HEK293 (cell line): ENCODE data around the gene CCL14.

Experiments
- CTCF ChIA-PET: fragments of 350-600 bp; formaldehyde crosslinking; extraction: SDS; loops from one replicate; lab custom pipeline; 2021; ENCODE audit warnings: antibody characterized with exemption; lab: Yijun Ruan, JAX
- POLR2A ChIA-PET: fragments of 300-600 bp; formaldehyde crosslinking; extraction: SDS; loops from one replicate; lab custom pipeline; 2020; ENCODE audit warnings: antibody characterized with exemption, inconsistent platforms; lab: Yijun Ruan, JAX
- H3K27ac ChIP-seq: fragments of 200-500 bp; sonication (Bioruptor generic); 2 replicates; pipeline ENCODE4 v1.5.1; 2014; ENCODE audit warnings: low read depth, low read length, control low read depth, inconsistent platforms; ENCODE audit errors: extremely low read depth
- H3K36me3 ChIP-seq, 2 experiments: fragments of 200-500 bp in 1 of 2; sonication (Bioruptor generic) in 1 of 2; 1 replicate in 1 of 2; 2 replicates in 1 of 2; pipeline ENCODE4 v1.5.1; 2014 to 2017; ENCODE audit warnings: inconsistent platforms in 2 of 2, low read length in 2 of 2; ENCODE audit not compliant: control insufficient read depth in 2 of 2, insufficient read depth in 1 of 2
- H3K4me1 ChIP-seq: fragments of 200-500 bp; sonication (Bioruptor generic); 2 replicates; pipeline ENCODE4 v1.5.1; 2014; ENCODE audit warnings: mild to moderate bottlenecking, low read length, inconsistent platforms; ENCODE audit not compliant: control insufficient read depth, insufficient read depth
- H3K4me3 ChIP-seq: 2 replicates; pipeline ENCODE4 v1.5.1; 2011; ENCODE audit warnings: low read depth, mild to moderate bottlenecking, control low read depth, low read length, moderate library complexity
- H3K9me3 ChIP-seq: fragments of 200-500 bp; sonication (Bioruptor generic); 2 replicates; pipeline ENCODE4 v1.5.1; 2014; ENCODE audit warnings: low read depth, low read length, inconsistent platforms; ENCODE audit not compliant: control insufficient read depth, insufficient read depth
- KLF8 ChIP-seq: fragments of 450-650 bp; formaldehyde crosslinking; IDR thresholded peaks from 2 replicates; pipeline ENCODE4 v1.5.1; 2016; ENCODE audit warnings: missing biosample characterization, missing genetic modification characterization
- PRDM1 ChIP-seq: fragments of 450-650 bp; formaldehyde crosslinking; IDR thresholded peaks from 2 replicates; pipeline ENCODE4; 2016; ENCODE audit warnings: missing biosample characterization, missing genetic modification characterization
- TCF7L2 ChIP-seq: IDR thresholded peaks from 2 replicates; pipeline ENCODE4 v1.6.1; 2011; ENCODE audit warnings: low read depth, mild to moderate bottlenecking, inconsistent platforms, low read length, moderate library complexity, borderline replicate concordance
- ZBTB10 ChIP-seq: fragments of 450-650 bp; formaldehyde crosslinking; IDR thresholded peaks from 2 replicates; pipeline ENCODE4 v1.5.1; 2016; ENCODE audit warnings: missing biosample characterization, missing genetic modification characterization
- ZBTB7A ChIP-seq: fragments of 450-650 bp; formaldehyde crosslinking; IDR thresholded peaks from 2 replicates; pipeline ENCODE4 v1.5.1; 2016; ENCODE audit warnings: low read depth, missing biosample characterization, missing genetic modification characterization
- ZIC2 ChIP-seq: fragments of 450-650 bp; formaldehyde crosslinking; IDR thresholded peaks from 2 replicates; pipeline ENCODE4 v1.5.1; 2016; ENCODE audit warnings: missing biosample characterization, missing genetic modification characterization
- ZNF112 ChIP-seq: fragments of 450-650 bp; formaldehyde crosslinking; IDR thresholded peaks from 2 replicates; pipeline ENCODE4 v1.5.0; 2017; ENCODE audit warnings: missing biosample characterization, missing genetic modification characterization
- ZNF146 ChIP-seq: fragments of 450-650 bp; formaldehyde crosslinking; IDR thresholded peaks from 2 replicates; pipeline ENCODE4 v1.5.1; 2016; ENCODE audit warnings: missing biosample characterization, missing genetic modification characterization
- ZNF157 ChIP-seq: fragments of 450-650 bp; formaldehyde crosslinking; IDR thresholded peaks from 2 replicates; pipeline ENCODE4 v1.5.1; 2016; ENCODE audit warnings: missing biosample characterization, missing genetic modification characterization
- ZNF169 ChIP-seq: fragments of 450-650 bp; formaldehyde crosslinking; IDR thresholded peaks from 2 replicates; pipeline ENCODE4 v1.5.1; 2016; ENCODE audit warnings: missing biosample characterization, missing genetic modification characterization
- ZNF175 ChIP-seq: fragments of 450-650 bp; formaldehyde crosslinking; IDR thresholded peaks from 2 replicates; pipeline ENCODE4 v1.5.1; 2016; ENCODE audit warnings: missing biosample characterization, missing genetic modification characterization
- ZNF18 ChIP-seq: fragments of 450-650 bp; formaldehyde crosslinking; IDR thresholded peaks from 2 replicates; pipeline ENCODE4 v1.5.1; 2016; ENCODE audit warnings: missing biosample characterization, missing genetic modification characterization
- ZNF211 ChIP-seq: fragments of 450-650 bp; formaldehyde crosslinking; IDR thresholded peaks from 2 replicates; pipeline ENCODE4 v1.5.1; 2016; ENCODE audit warnings: low read depth, missing biosample characterization, missing genetic modification characterization
- ZNF221 ChIP-seq: fragments of 450-650 bp; formaldehyde crosslinking; IDR thresholded peaks from 2 replicates; pipeline ENCODE4 v1.5.1; 2017; ENCODE audit warnings: missing biosample characterization, missing genetic modification characterization, borderline replicate concordance
- ZNF292 ChIP-seq: fragments of 450-650 bp; formaldehyde crosslinking; IDR thresholded peaks from 2 replicates; pipeline ENCODE4 v1.5.1; 2016; ENCODE audit warnings: low read depth, missing biosample characterization, missing genetic modification characterization, borderline replicate concordance
- ZNF354C ChIP-seq: fragments of 450-650 bp; formaldehyde crosslinking; IDR thresholded peaks from 2 replicates; pipeline ENCODE4 v1.5.1; 2016; ENCODE audit warnings: missing biosample characterization, missing genetic modification characterization, low read depth, borderline replicate concordance
- ZNF391 ChIP-seq: fragments of 450-650 bp; formaldehyde crosslinking; IDR thresholded peaks from 2 replicates; pipeline ENCODE4 v1.5.1; 2016; ENCODE audit warnings: low read depth, missing biosample characterization, missing genetic modification characterization, borderline replicate concordance
- ZNF416 ChIP-seq: fragments of 450-650 bp; formaldehyde crosslinking; IDR thresholded peaks from 2 replicates; pipeline ENCODE4 v1.5.1; 2016; ENCODE audit warnings: missing biosample characterization, missing genetic modification characterization
- ZNF501 ChIP-seq: fragments of 450-650 bp; formaldehyde crosslinking; IDR thresholded peaks from 2 replicates; pipeline ENCODE4 v1.5.1; 2016; ENCODE audit warnings: missing biosample characterization, missing genetic modification characterization
- ZNF548 ChIP-seq: fragments of 450-650 bp; formaldehyde crosslinking; IDR thresholded peaks from 2 replicates; pipeline ENCODE4 v1.5.1; 2016; ENCODE audit warnings: missing biosample characterization, missing genetic modification characterization
- ZNF555 ChIP-seq: fragments of 450-650 bp; formaldehyde crosslinking; conservative IDR thresholded peaks from 2 replicates; pipeline ENCODE4 v1.5.1; 2017; ENCODE audit warnings: missing biosample characterization, mild to moderate bottlenecking, missing genetic modification characterization, inconsistent platforms
- ZNF585B ChIP-seq: fragments of 450-650 bp; formaldehyde crosslinking; IDR thresholded peaks from 2 replicates; pipeline ENCODE4 v1.5.1; 2016; ENCODE audit warnings: missing biosample characterization, missing genetic modification characterization
- ZNF670 ChIP-seq: fragments of 450-650 bp; formaldehyde crosslinking; IDR thresholded peaks from 2 replicates; pipeline ENCODE4 v1.5.1; 2016; ENCODE audit warnings: missing biosample characterization, missing genetic modification characterization, low read depth
- ZNF677 ChIP-seq: fragments of 450-650 bp; IDR thresholded peaks from 2 replicates; pipeline ENCODE4 v1.5.0; 2018; ENCODE audit warnings: missing biosample characterization, mild to moderate bottlenecking, missing genetic modification characterization, moderate library complexity
- ZNF747 ChIP-seq: fragments of 450-650 bp; formaldehyde crosslinking; IDR thresholded peaks from 2 replicates; pipeline ENCODE4 v1.5.1; 2016; ENCODE audit warnings: missing biosample characterization, missing genetic modification characterization
- ZNF777 ChIP-seq: fragments of 450-650 bp; formaldehyde crosslinking; IDR thresholded peaks from 2 replicates; pipeline ENCODE4 v1.5.1; 2017; ENCODE audit warnings: missing biosample characterization, missing genetic modification characterization, borderline replicate concordance
- ZNF830 ChIP-seq: fragments of 450-650 bp; IDR thresholded peaks from 2 replicates; pipeline ENCODE4 v1.5.0; 2018; ENCODE audit warnings: missing biosample characterization, missing genetic modification characterization, low read depth, mild to moderate bottlenecking, moderate library complexity
- TF ChIP-seq, protein P1 (sequence below): fragments of 450-650 bp; formaldehyde crosslinking; IDR thresholded peaks from 2 replicates; pipeline ENCODE4 v1.5.0; 2017; ENCODE audit warnings: missing biosample characterization, missing genetic modification characterization, borderline replicate concordance
- TF ChIP-seq, protein P2 (sequence below): fragments of 450-650 bp; formaldehyde crosslinking; IDR thresholded peaks from 2 replicates; pipeline ENCODE4 v1.5.1; 2017; ENCODE audit warnings: missing biosample characterization, missing genetic modification characterization

CCL14 gene

DNA sequence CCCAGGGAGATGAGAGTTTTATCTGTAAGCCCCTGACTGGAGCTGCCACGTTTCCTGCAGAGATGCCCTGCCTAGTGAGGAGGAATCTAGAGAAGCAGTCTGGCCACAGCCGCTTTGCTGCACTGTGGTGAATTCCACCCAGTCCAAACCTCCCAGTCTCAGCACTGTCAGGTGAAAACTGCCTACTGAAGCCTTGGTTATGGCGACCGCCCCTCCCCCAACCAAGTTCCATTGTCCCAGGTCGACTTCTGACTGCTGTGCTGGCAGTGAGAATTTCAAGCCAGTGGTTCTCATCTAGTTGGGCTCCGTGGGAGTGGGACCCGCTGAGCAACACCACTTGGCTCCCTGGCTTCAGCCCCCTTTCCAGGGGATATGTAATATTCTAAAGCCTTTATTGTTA, 32.8 kb downstream of the CCL14 start:
- TF ChIP-seq ZNF670 (tag by site-specific recombination) = no peak
- TF ChIP-seq ZNF354C (tag by site-specific recombination) = no peak
- no peak for TF ChIP-seq ZNF175 (tag by site-specific recombination)
- TF ChIP-seq TCF7L2 = no peak
- no peak for TF ChIP-seq PRDM1 (tag by site-specific recombination)
- TF ChIP-seq ZNF157 (tag by site-specific recombination) = no peak
- no peak for TF ChIP-seq ZNF677 (tag by site-specific recombination)
- TF ChIP-seq KLF8 (tag by site-specific recombination) = no peak
- TF ChIP-seq ZNF18 (tag by site-specific recombination) = no peak
- TF ChIP-seq, protein P1, sequence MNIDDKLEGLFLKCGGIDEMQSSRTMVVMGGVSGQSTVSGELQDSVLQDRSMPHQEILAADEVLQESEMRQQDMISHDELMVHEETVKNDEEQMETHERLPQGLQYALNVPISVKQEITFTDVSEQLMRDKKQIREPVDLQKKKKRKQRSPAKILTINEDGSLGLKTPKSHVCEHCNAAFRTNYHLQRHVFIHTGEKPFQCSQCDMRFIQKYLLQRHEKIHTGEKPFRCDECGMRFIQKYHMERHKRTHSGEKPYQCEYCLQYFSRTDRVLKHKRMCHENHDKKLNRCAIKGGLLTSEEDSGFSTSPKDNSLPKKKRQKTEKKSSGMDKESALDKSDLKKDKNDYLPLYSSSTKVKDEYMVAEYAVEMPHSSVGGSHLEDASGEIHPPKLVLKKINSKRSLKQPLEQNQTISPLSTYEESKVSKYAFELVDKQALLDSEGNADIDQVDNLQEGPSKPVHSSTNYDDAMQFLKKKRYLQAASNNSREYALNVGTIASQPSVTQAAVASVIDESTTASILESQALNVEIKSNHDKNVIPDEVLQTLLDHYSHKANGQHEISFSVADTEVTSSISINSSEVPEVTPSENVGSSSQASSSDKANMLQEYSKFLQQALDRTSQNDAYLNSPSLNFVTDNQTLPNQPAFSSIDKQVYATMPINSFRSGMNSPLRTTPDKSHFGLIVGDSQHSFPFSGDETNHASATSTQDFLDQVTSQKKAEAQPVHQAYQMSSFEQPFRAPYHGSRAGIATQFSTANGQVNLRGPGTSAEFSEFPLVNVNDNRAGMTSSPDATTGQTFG (tag by site-specific recombination) = no peak
- no peak for TF ChIP-seq ZNF292 (tag by site-specific recombination)
- no peak for TF ChIP-seq ZNF747 (tag by site-specific recombination)
- no peak for TF ChIP-seq ZIC2 (tag by site-specific recombination)
- TF ChIP-seq ZNF501 (tag by site-specific recombination) = no peak
- no peak for TF ChIP-seq ZNF830 (tag by site-specific recombination)
- TF ChIP-seq ZNF585B = no peak
- no peak for TF ChIP-seq ZNF211
- Histone ChIP-seq H3K9me3 (no peaks in the 10 kb centered on the region), H3K27ac (no peak overlapping the region), H3K4me3 (no peak overlapping the region), H3K36me3 (no peaks in the 10 kb centered on the region), H3K4me1 (no peaks in the 10 kb centered on the region)
- CTCF ChIA-PET = interaction anchor here (1.0 kb wide), 1 partner anchor 196 kb away, joined by 3 read pairs; no protein-coding TSS in a partner anchor
- POLR2A ChIA-PET = no interaction called here

DNA sequence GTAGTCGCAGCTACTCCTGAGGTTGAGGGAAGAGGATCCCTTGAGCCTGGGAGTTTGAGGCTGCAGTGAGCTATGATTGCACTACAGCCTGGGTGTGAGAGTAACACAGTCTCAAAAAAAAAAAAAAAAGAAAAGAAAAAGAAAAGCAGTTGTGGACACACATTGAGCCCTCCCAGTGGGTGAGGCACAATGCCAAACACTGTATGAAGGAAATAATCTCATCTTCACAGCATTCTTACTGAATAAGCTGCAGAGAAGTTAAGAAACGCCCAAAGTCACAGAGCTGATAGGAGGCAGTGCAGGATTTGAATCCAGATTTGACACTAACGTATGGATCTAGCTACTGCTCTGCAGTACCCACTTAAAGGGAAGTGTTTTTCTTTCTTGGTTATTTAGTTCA, 37.1 kb downstream of the CCL14 start:
- CTCF ChIA-PET = interaction anchor here (0.6 to 5.4 kb wide), 6 partner anchors 11 to 200 kb away, joined by 3 to 29 read pairs (median 6); no protein-coding TSS in a partner anchor
- TF ChIP-seq ZBTB10 (tag by site-specific recombination) (no peak), ZNF146 (no peak), ZBTB7A (tag by site-specific recombination) (no peak), ZNF391 (tag by site-specific recombination) (no peak), ZNF221 (tag by site-specific recombination) (no peak), ZNF112 (tag by site-specific recombination) (no peak), ZNF555 (no peak), KLF8 (tag by site-specific recombination) (no peak), ZNF777 (tag by site-specific recombination) (no peak), ZNF416 (tag by site-specific recombination) (no peak), ZNF548 (no peak), ZNF169 (tag by site-specific recombination) (no peak)
- TF ChIP-seq, protein P2, sequence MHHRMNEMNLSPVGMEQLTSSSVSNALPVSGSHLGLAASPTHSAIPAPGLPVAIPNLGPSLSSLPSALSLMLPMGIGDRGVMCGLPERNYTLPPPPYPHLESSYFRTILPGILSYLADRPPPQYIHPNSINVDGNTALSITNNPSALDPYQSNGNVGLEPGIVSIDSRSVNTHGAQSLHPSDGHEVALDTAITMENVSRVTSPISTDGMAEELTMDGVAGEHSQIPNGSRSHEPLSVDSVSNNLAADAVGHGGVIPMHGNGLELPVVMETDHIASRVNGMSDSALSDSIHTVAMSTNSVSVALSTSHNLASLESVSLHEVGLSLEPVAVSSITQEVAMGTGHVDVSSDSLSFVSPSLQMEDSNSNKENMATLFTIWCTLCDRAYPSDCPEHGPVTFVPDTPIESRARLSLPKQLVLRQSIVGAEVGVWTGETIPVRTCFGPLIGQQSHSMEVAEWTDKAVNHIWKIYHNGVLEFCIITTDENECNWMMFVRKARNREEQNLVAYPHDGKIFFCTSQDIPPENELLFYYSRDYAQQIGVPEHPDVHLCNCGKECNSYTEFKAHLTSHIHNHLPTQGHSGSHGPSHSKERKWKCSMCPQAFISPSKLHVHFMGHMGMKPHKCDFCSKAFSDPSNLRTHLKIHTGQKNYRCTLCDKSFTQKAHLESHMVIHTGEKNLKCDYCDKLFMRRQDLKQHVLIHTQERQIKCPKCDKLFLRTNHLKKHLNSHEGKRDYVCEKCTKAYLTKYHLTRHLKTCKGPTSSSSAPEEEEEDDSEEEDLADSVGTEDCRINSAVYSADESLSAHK = no peak

More for the DNA sequence above, 37.1 kb downstream of the CCL14 start:
- Histone ChIP-seq H3K27ac (no peak overlapping the region), H3K4me3 (no peak overlapping the region), H3K36me3 (no peaks in the 10 kb centered on the region), H3K4me1 (no peaks in the 10 kb centered on the region), H3K9me3 (no peaks in the 10 kb centered on the region)
- POLR2A ChIA-PET = no interaction called here
